ENCODE data around the gene CCNB2. TPM values are rescaled to one million over a fixed set of nuclear protein-coding genes. Genes with fewer than 3 reads are reported as not detected.

CCNB2 gene
- total and polyA plus RNA-seq, 9 of the 15 experiments (the other 6 are each of a cell fraction or from before 2014, with no cell fraction given) = 84.8 to 266 (median 124) TPM

- TF ChIP-seq CREB5 (CRISPR knock-in tag; IDR thresholded peaks at IDR 0.05) (no peak), RNF2 (IDR thresholded peaks at IDR 0.05) (no peak), FOXO4 (CRISPR knock-in tag; IDR thresholded peaks at IDR 0.05) (no peak), E2F6 (IDR thresholded peaks at IDR 0.05; ENCODE audit: borderline replicate concordance in 1 of 2, extremely low read depth in 1 of 2, insufficient read depth in 1 of 2, insufficient read length in 1 of 2, low read depth in 1 of 2, low read length in 1 of 2, poor library complexity in 1 of 2, severe bottlenecking in 1 of 2) (peak; percentile 67 to 87), ZNF282 (CRISPR knock-in tag; IDR thresholded peaks at IDR 0.05) (no peak), DMBX1 (CRISPR knock-in tag; IDR thresholded peaks at IDR 0.05; ENCODE audit: borderline replicate concordance) (no peak), RREB1 (CRISPR knock-in tag; IDR thresholded peaks at IDR 0.05) (no peak), MXD1 (CRISPR knock-in tag; IDR thresholded peaks at IDR 0.05; ENCODE audit: borderline replicate concordance, poor library complexity, severe bottlenecking) (no peak), TAF7 (tag; IDR thresholded peaks at IDR 0.05) (no peak), KDM1A (IDR thresholded peaks at IDR 0.05) (no peak), TEAD1 (CRISPR knock-in tag; IDR thresholded peaks at IDR 0.05) (no peak), RAD51 (IDR thresholded peaks at IDR 0.05; ENCODE audit: borderline replicate concordance, low read depth) (peak; percentile 33; the same call in 1 of the 2 replicates), HOMEZ (CRISPR knock-in tag; IDR thresholded peaks at IDR 0.05) (no peak), MAFG (tag; conservative IDR thresholded peaks at IDR 0.05) (no peak)
Measured at GRCh38 chr15:59104912-59105732, at the start of gene CCNB2 (continued).
